Hepatocyte (in vitro differentiated cells): ENCODE measurements around the gene CD164L2.

ENCODE experiments used
- CTCF ChIP-seq: fragments of 200-600 bp; sonication (generic); IDR thresholded peaks from 2 replicates; pipeline ENCODE4 v1.5.1; 2016; ENCODE audit warnings: antibody characterized with exemption, mild to moderate bottlenecking; ENCODE audit not compliant: poor library complexity
- EZH2 ChIP-seq: fragments of 200-600 bp; sonication (generic); IDR thresholded peaks from 2 replicates; pipeline ENCODE4 v1.6.1; 2016; ENCODE audit warnings: antibody characterized with exemption, mild to moderate bottlenecking, borderline replicate concordance
- EZH2phosphoT487 ChIP-seq: fragments of 200-600 bp; sonication (generic); IDR thresholded peaks from one replicate; pipeline ENCODE4 v1.6.1; 2018; ENCODE audit warnings: antibody characterized with exemption, mild to moderate bottlenecking, low read depth, moderate library complexity; ENCODE audit not compliant: unreplicated experiment, severe bottlenecking

DNA sequence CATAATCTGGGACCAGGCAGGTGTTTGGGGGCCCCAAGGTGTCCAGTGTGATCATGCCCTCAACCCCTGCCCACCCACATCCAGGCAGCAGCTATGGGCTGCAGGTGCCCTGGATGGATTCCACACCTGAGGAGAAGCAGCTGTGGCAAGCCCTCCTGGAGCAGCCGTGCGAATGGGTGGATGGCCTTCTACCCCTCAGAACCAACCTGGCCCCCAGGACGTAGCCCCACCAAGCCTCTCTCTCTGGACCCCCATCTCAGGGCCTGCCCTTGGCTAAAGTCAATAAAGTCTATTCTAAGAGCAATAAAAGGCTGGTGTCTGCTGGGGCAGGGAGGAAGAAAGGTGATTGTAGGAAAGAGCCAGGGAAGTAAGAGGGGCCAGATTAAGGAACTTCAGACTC, 29.5 kb downstream of the CD164L2 start:
- no peak for TF ChIP-seq CTCF
- no peak for TF ChIP-seq EZH2
- TF ChIP-seq EZH2phosphoT487, result no peak
